GM23338 (cell line): Measurements from ENCODE around the gene MRAP. TPM values are rescaled to one million over a fixed set of nuclear protein-coding genes. Genes with fewer than 3 reads are reported as not detected.

Source experiments
- ATAC-seq: fragments of 200-7000 bp; cut with Tn5 transposase; 3 replicates; pipeline ENCODE4 v1.9.1; 2020
- DNase-seq: peaks from one replicate; pipeline ENCODE4 v3.0.0-alpha.2; 2015; ENCODE audit warnings: low spot score
- H2AFZ ChIP-seq: fragments of 200-600 bp; sonication (generic); 2 replicates; pipeline ENCODE4 v1.8.0; 2016; ENCODE audit warnings: antibody characterized with exemption, mild to moderate bottlenecking, moderate library complexity
- H3F3A ChIP-seq: fragments of 200-600 bp; sonication (generic); replicated peaks from 2 replicates; pipeline ENCODE4 v1.8.0; 2017; ENCODE audit warnings: antibody characterized with exemption, mixed run types, low read depth
- H3K27ac ChIP-seq: fragments of 200-600 bp; sonication (generic); 2 replicates; pipeline ENCODE4 v1.6.1; 2016; ENCODE audit warnings: low read depth
- H3K27me3 ChIP-seq: fragments of 200-600 bp; sonication (generic); 2 replicates; pipeline ENCODE4 v1.8.0; 2016; ENCODE audit warnings: mild to moderate bottlenecking, mixed run types, moderate library complexity; ENCODE audit not compliant: insufficient read depth
- H3K36me3 ChIP-seq: fragments of 200-600 bp; sonication (generic); 2 replicates; pipeline ENCODE4 v1.8.0; 2016; ENCODE audit warnings: mild to moderate bottlenecking; ENCODE audit not compliant: insufficient read depth
- H3K4me1 ChIP-seq: fragments of 200-600 bp; sonication (generic); 2 replicates; pipeline ENCODE4 v1.8.0; 2016; ENCODE audit warnings: mild to moderate bottlenecking, moderate library complexity; ENCODE audit not compliant: insufficient read depth
- H3K4me2 ChIP-seq: fragments of 200-600 bp; sonication (generic); 2 replicates; pipeline ENCODE4 v1.7.1; 2017; ENCODE audit warnings: mixed run types
- H3K4me3 ChIP-seq: fragments of 200-600 bp; sonication (generic); 2 replicates; pipeline ENCODE4 v1.6.1; 2016; ENCODE audit warnings: mixed run types
- H3K79me2 ChIP-seq: fragments of 200-600 bp; sonication (generic); replicated peaks from 2 replicates; pipeline ENCODE4 v1.8.0; 2017; ENCODE audit warnings: mild to moderate bottlenecking; ENCODE audit not compliant: insufficient read depth
- H3K9me2 ChIP-seq: fragments of 200-600 bp; sonication (generic); 2 replicates; pipeline ENCODE4 v1.8.0; 2017; ENCODE audit not compliant: insufficient read depth
- H4K20me1 ChIP-seq: fragments of 200-600 bp; sonication (generic); replicated peaks from 2 replicates; pipeline ENCODE4 v1.8.0; 2017; ENCODE audit warnings: mild to moderate bottlenecking; ENCODE audit not compliant: insufficient read depth
- H3K27ac Mint-ChIP-seq: 2 replicates; pipeline ENCODE4 v1.8.0; 2020; ENCODE audit warnings: inconsistent platforms, mild to moderate bottlenecking, moderate library complexity, mixed read lengths
- H3K27me3 Mint-ChIP-seq: 3 replicates; pipeline ENCODE4 v1.8.0; 2022; ENCODE audit warnings: low read depth, mild to moderate bottlenecking, moderate library complexity, mixed read lengths, inconsistent platforms; ENCODE audit not compliant: insufficient read depth, poor library complexity
- H3K36me3 Mint-ChIP-seq: 3 replicates; pipeline ENCODE4 v1.8.0; 2021; ENCODE audit warnings: low read depth, mild to moderate bottlenecking, inconsistent platforms, moderate library complexity, mixed read lengths
- H3K4me1 Mint-ChIP-seq: 3 replicates; pipeline ENCODE4 v1.8.0; 2020; ENCODE audit warnings: mild to moderate bottlenecking, inconsistent platforms, mixed read lengths
- H3K4me3 Mint-ChIP-seq: 3 replicates; pipeline ENCODE4 v1.8.0; 2021; ENCODE audit warnings: moderate library complexity, mild to moderate bottlenecking, inconsistent platforms, mixed read lengths
- H3K9me3 Mint-ChIP-seq: 3 replicates; pipeline ENCODE4 v1.8.0; 2020; ENCODE audit warnings: moderate library complexity, mild to moderate bottlenecking, inconsistent platforms, mixed read lengths
- CREB1 ChIP-seq: fragments of 250-450 bp; sonication (Bioruptor Pico); IDR thresholded peaks from 2 replicates; pipeline ENCODE4 v1.5.0; 2020; ENCODE audit warnings: low read depth, mild to moderate bottlenecking, moderate library complexity
- ETS1 ChIP-seq: IDR thresholded peaks from 2 replicates; pipeline ENCODE4 v1.6.1; 2016; ENCODE audit warnings: antibody characterized with exemption
- EZH2 ChIP-seq: fragments of 200-600 bp; sonication (generic); IDR thresholded peaks from one replicate; pipeline ENCODE4 v1.8.0; 2017; ENCODE audit warnings: antibody characterized with exemption, mild to moderate bottlenecking, low read depth; ENCODE audit not compliant: unreplicated experiment
- JUNB ChIP-seq: IDR thresholded peaks from one replicate; pipeline ENCODE4 v1.6.1; 2016; ENCODE audit warnings: antibody characterized with exemption; ENCODE audit not compliant: unreplicated experiment
- NANOG ChIP-seq: IDR thresholded peaks from 2 replicates; pipeline ENCODE4 v1.6.1; 2016; ENCODE audit warnings: antibody characterized with exemption, borderline replicate concordance
- POLR2AphosphoS5 ChIP-seq: IDR thresholded peaks from 2 replicates; pipeline ENCODE4 v1.6.1; 2016; ENCODE audit warnings: antibody characterized with exemption, low read depth
- REST ChIP-seq: IDR thresholded peaks from one replicate; pipeline ENCODE4 v1.6.1; 2018; ENCODE audit warnings: antibody characterized with exemption; ENCODE audit not compliant: unreplicated experiment
- STAT1 ChIP-seq: IDR thresholded peaks from one replicate; pipeline ENCODE4 v1.6.1; 2016; ENCODE audit warnings: antibody characterized with exemption; ENCODE audit not compliant: unreplicated experiment
- ZNF114 ChIP-seq: fragments of 250-450 bp; sonication (Bioruptor Pico); IDR thresholded peaks from 2 replicates; pipeline ENCODE4 v1.5.0; 2020; ENCODE audit warnings: mild to moderate bottlenecking, moderate library complexity
- ZNF331 ChIP-seq: fragments of 250-450 bp; sonication (Bioruptor Pico); IDR thresholded peaks from 2 replicates; pipeline ENCODE4 v1.5.0; 2020; ENCODE audit warnings: low read depth, mild to moderate bottlenecking, moderate library complexity
- long read RNA-seq: library from polyadenylated mRNA; unstranded; transcript quantifications from one replicate; pipeline ENCODE4 v2.0.0, GENCODE V29; 2020; ENCODE audit not compliant: unreplicated experiment
- polyA plus RNA-seq: library from polyadenylated mRNA; unstranded; fragments of >200 nt; fragmentation: Nextera tagmentation; extraction: Ambion mirVana; gene quantifications from 2 replicates; pipeline ENCODE4 v1.2.1, GENCODE V29; 2016
- total RNA-seq: library from RNA; depleted of rRNA; stranded (reverse); fragments of >200 nt; shearing (Covaris generic); gene quantifications from 2 replicates; pipeline ENCODE4 v1.2.3, GENCODE V29; 2014; rRNA removed

Gene MRAP
- total RNA-seq (not detected in 2 replicates), polyA plus RNA-seq (0.78 and 2.2 TPM in 2 replicates)
- long read RNA-seq = 0 reads

DNA sequence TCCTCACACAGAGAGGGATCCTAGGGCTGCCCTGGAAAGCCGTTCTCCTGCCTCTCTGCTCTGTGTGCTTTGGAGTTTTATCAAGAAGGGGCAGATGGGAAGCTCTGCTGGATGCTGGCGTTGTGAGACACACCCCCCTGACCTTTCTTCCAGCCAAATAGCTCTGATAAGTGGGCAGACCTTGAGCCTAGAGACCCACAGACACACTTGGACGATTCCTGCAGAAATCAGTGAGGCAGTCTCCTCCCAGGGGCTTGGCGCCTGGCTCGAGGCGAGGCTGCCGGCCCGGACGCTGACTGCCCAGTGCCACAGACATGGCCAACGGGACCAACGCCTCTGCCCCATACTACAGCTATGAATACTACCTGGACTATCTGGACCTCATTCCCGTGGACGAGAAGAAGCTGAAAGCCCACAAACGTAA, at the start of gene MRAP:
Gene MRAP (plus strand): TSS at position 198 of the 424 bp plus-strand sequence. CDS start 117 bp downstream, at position 315.
- H3K9me3 Mint-ChIP-seq = no peaks in the 10 kb centered on the region
- Histone ChIP-seq H3K4me1 (no peaks in the 10 kb centered on the region), H3K4me2 (no peak within 1 kb of the TSS), H3K4me3 (no peak within 1 kb of the TSS), H3K9me2 (0 out of 2 replicates have a peak, but pooled peaks cover 2% of the 10 kb centered on the region), H3K79me2 (no peaks in the 10 kb centered on the region), H3K36me3 (no peaks in the 10 kb centered on the region), H3F3A (no peaks in the 10 kb centered on the region), H3K27ac (no peak within 1 kb of the TSS), H2AFZ (no peak within 1 kb of the TSS), H4K20me1 (no peaks in the 10 kb centered on the region; the same call in 1 of the 2 replicates), H3K27me3 (no peaks in the 10 kb centered on the region)
- no peaks in the 10 kb centered on the region for H3K27me3 Mint-ChIP-seq
- no peak within 1 kb of the TSS for H3K4me3 Mint-ChIP-seq
- no peak for DNase-seq
- H3K27ac Mint-ChIP-seq = no peak within 1 kb of the TSS
- H3K4me1 Mint-ChIP-seq = no peaks in the 10 kb centered on the region
- TF ChIP-seq STAT1 = no peak
- TF ChIP-seq POLR2AphosphoS5 = no peak
- TF ChIP-seq ETS1 = no peak
- TF ChIP-seq CREB1 (CRISPR knock-in tag) = no peak
- TF ChIP-seq REST = no peak
- no peak for TF ChIP-seq NANOG
- no peak for TF ChIP-seq ZNF331 (CRISPR knock-in tag)
- TF ChIP-seq ZNF114 = no peak
- TF ChIP-seq JUNB = no peak
- TF ChIP-seq EZH2 = no peak
- ATAC-seq = no peak; the same call in 2 of the 3 replicates
- H3K36me3 Mint-ChIP-seq = peaks cover 12% of the 10 kb centered on the region

DNA sequence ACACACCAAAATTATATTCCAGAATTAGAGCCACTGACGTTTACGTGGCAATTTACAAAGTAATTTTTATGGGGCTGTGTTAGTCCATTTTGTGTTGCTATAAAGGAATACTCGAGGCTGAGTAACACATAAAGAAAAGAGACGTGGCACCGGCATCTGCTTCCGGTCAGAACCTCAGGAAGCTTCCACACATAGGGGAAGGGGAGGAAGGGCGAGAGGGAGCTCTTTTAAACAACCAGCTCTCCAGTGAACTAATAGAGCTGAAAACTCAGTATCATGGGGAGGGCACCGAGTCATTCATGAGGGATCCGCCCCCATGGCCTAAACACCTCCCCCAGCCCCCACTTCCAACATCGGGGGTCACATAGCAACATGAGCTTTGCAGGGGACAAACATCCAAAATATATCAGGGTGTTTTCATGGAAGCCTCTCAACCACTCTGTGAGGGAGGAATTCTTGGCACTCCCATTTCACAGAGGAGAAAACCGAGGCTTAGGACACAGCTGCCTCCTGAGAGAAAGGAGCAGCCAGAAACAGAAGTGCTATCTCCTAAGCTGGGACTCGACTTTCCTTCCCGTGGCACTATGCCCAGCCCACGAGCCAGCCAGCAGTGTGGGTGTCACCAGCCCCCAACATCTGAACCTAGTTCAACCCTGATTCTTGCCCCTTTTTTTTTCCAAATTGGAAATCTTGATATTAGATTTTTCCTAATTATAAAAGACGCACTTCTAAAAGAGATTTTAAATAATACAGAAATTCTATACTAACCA, 49.0 kb upstream of the MRAP start:
- no peaks in the 10 kb centered on the region for H3K4me1 Mint-ChIP-seq
- ATAC-seq = no peak
- H3K27ac Mint-ChIP-seq = no peak overlapping the region
- peaks cover 9% of the 10 kb centered on the region for H3K27me3 Mint-ChIP-seq
- Histone ChIP-seq H3K4me1 (no peaks in the 10 kb centered on the region), H3K9me2 (no peaks in the 10 kb centered on the region), H3K27ac (no peak overlapping the region), H4K20me1 (no peaks in the 10 kb centered on the region), H2AFZ (no peak overlapping the region; the same call in 1 of the 2 replicates), H3K4me3 (no peak overlapping the region), H3K27me3 (no peaks in the 10 kb centered on the region), H3K79me2 (no peaks in the 10 kb centered on the region), H3K36me3 (no peaks in the 10 kb centered on the region), H3K4me2 (no peak overlapping the region), H3F3A (no peaks in the 10 kb centered on the region)
- DNase-seq = no peak
- H3K9me3 Mint-ChIP-seq = peaks cover 4% of the 10 kb centered on the region; the same call in 1 of the 3 replicates
- H3K36me3 Mint-ChIP-seq = no peaks in the 10 kb centered on the region; the same call in 2 of the 3 replicates
- no peak overlapping the region for H3K4me3 Mint-ChIP-seq
- TF ChIP-seq CREB1 (CRISPR knock-in tag) (no peak), NANOG (no peak)
